GM08714 (cell line): ENCODE measurements around the gene TLCD3B.

Experiments used
- H3K4me3 ChIP-seq: fragments of 200-500 bp; sonication (Bioruptor generic); 2 replicates; pipeline ENCODE4 v1.5.1; 2014; ENCODE audit warnings: mild to moderate bottlenecking, low read length, inconsistent platforms
- ZNF274 ChIP-seq: IDR thresholded peaks from 2 replicates; pipeline ENCODE4 v1.6.1; 2012; ENCODE audit warnings: mild to moderate bottlenecking, low read depth, low read length

Gene TLCD3B

GRCh38 chr16:29995324-29995910 lies 35.7 kb downstream of the TLCD3B start, which contains the start of gene HIRIP3:
TSS of gene HIRIP3 (minus strand) at chr16:29995617. CDS start at chr16:29995605, 12 bp downstream.
- no peak for TF ChIP-seq ZNF274
- peak within 1 kb of the TSS; percentile 86 for H3K4me3 ChIP-seq

- H3K4me3 ChIP-seq = peak overlapping the region; percentile 86; the same call in 1 of the 2 replicates
- TF ChIP-seq ZNF274 = no peak
Measured at GRCh38 chr16:29994600-29995323, 36.3 kb downstream of the TLCD3B start.

GRCh38 chr16:29993903-29994599 lies 37.0 kb downstream of the TLCD3B start:
- TF ChIP-seq ZNF274 = no peak
- no peak overlapping the region; the same call in 1 of the 2 replicates for H3K4me3 ChIP-seq

DNA sequence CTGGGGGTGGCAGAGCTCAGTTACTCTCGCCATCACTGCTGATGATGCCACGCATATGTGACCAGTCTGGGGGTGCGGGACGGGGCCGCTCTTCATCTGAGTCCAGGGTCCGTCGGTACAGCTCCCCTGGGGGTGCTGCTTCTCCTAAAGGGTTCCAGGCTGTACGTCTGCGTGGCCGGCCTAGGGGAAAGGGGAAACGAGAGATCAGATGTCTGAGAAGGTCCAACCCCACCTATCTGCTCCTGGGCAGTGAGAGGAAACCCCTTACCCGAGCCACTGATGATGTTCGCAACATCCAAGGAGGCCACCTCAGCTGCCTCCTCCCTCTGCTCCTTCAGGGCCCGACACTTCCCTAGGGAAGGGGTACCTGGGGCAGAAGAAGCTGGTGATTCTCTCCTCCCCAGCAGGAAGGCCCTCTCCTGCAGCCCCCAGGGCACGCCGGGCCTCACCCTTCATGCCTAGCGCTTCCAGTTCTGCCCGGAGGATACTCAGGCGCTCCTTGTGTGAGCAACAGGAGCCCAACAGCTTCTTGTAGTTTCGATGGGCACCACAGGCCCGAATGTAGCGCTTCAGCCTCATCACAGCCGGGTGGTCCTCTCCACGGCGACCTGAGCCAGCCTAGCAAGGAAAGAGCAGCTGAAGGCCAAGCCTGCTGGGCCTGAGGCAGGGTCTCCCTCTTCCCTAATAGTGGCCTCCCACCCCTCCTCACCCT lies 37.7 kb downstream of the TLCD3B start:
- no peak overlapping the region for H3K4me3 ChIP-seq
- TF ChIP-seq ZNF274 = no peak

DNA sequence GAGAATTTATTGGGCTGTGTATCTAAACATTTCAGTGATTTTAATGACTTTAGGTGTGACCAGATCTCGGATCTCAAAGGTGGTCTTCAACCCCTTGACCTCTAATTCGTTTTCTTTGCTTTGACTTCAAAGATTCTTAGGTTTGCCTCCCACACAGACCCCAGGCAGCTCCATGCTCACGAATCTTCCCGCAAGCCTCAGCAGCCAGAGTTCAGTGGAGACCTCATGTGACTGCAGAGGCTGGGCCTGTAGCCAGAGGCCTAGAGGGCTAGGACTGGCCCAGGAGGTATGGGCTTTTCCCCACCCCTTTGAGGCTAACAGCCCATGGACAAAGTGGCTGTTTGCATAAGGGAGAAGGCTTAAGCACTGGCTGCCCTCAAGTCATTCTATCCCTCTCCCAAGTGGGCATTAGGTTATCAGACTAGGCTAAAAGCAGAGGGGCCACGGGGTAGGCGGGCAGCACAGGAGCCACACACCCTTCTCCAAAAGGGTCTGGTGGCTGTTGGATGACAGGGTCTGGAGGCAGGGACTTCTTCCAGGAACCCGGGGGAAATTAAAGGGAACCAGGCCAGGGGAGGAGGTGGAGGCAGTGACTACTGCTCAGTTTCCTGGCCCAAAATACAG lies 38.6 kb downstream of the TLCD3B start:
- TF ChIP-seq ZNF274 = no peak
- H3K4me3 ChIP-seq = no peak overlapping the region

- H3K4me3 ChIP-seq = no peak overlapping the region
Measured at GRCh38 chr16:29991571-29991904, 39.5 kb downstream of the TLCD3B start.

GRCh38 chr16:29990883-29991570 lies 40.0 kb downstream of the TLCD3B start:
- TF ChIP-seq ZNF274 = no peak
- H3K4me3 ChIP-seq = no peak overlapping the region

More at GRCh38 chr16:29991571-29991904, 39.5 kb downstream of the TLCD3B start:
- no peak for TF ChIP-seq ZNF274

DNA sequence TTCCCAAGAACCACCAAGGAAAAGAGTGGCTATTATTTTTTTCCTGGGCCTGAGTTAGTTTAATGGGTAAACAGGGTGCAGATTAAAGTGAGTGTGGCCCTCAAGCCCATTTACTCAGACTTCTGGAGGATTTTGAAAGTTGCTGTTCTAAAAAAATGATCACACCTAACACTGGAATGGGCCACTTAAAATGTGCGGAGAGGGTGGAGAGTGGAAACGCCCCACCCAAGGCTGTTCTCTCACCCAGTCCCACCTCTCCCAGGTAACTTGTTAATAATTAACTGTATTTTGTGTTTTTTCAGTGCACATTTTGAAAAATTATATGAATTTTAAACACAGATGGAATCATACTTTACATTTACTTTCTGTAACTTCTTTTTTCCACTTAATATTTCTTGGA lies 41.0 kb downstream of the TLCD3B start:
- no peak overlapping the region for H3K4me3 ChIP-seq
- TF ChIP-seq ZNF274 = no peak

DNA sequence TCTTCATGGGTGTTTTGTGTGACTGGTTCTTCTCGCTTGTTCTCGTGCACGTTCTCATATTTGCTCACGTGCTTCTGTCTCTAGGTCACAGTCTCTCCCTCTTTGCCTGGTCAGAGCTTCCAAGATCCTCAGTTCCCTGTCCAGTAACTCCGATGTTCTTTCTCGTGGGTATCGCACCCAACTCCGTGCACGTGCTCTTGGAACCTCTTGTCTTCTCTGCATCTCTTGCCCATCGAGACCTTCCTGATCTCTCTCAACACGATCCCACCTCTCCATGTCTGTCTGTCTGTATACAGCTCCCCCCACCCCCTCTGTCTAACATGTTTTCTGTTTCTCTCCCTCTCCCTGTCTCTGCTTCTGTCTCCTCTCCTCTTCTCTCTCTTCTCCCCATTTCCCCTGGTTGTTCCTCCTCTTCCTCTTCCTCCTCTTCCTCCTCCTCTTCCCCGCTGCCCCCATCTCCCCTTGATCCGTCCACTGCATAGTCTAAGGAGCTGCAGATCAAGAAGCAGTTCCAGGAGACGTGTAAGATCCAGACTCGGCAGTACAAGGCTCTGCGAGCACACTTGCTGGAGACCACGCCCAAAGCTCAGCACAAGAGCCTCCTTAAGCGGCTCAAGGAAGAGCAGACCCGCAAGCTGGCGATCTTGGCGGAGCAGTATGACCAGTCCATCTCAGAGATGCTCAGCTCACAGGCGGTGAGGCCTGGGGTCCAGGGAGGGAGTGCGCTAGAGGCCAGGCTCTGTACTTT lies 41.8 kb downstream of the TLCD3B start:
- no peak overlapping the region for H3K4me3 ChIP-seq
- TF ChIP-seq ZNF274 = no peak

GRCh38 chr16:29988346-29989075 lies 42.6 kb downstream of the TLCD3B start:
- no peak overlapping the region for H3K4me3 ChIP-seq
- TF ChIP-seq ZNF274 = no peak

DNA sequence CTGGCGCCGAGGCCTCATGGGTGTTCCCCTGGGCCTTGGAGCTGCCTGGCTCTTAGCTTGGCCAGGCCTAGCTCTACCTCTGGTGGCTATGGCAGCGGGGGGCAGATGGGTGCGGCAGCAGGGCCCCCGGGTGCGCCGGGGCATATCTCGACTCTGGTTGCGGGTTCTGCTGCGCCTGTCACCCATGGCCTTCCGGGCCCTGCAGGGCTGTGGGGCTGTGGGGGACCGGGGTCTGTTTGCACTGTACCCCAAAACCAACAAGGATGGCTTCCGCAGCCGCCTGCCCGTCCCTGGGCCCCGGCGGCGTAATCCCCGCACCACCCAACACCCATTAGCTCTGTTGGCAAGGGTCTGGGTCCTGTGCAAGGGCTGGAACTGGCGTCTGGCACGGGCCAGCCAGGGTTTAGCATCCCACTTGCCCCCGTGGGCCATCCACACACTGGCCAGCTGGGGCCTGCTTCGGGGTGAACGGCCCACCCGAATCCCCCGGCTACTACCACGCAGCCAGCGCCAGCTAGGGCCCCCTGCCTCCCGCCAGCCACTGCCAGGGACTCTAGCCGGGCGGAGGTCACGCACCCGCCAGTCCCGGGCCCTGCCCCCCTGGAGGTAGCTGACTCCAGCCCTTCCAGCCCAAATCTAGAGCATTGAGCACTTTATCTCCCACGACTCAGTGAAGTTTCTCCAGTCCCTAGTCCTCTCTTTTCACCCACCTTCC lies 43.5 kb downstream of the TLCD3B start:
- TF ChIP-seq ZNF274 = no peak
- H3K4me3 ChIP-seq = no peak overlapping the region

GRCh38 chr16:29986931-29987330 lies 44.1 kb downstream of the TLCD3B start:
- TF ChIP-seq ZNF274 = no peak
- H3K4me3 ChIP-seq = no peak overlapping the region
